ENCODE measurements around the gene EP400. TPM values are rescaled to one million over a fixed set of nuclear protein-coding genes. Genes with fewer than 3 reads are reported as not detected.

Gene EP400
- total and polyA plus RNA-seq, 2 of the 8 experiments (the other 6 are each of a cell fraction or from before 2014, with no cell fraction given) = 13.1 to 69.7 TPM

DNA sequence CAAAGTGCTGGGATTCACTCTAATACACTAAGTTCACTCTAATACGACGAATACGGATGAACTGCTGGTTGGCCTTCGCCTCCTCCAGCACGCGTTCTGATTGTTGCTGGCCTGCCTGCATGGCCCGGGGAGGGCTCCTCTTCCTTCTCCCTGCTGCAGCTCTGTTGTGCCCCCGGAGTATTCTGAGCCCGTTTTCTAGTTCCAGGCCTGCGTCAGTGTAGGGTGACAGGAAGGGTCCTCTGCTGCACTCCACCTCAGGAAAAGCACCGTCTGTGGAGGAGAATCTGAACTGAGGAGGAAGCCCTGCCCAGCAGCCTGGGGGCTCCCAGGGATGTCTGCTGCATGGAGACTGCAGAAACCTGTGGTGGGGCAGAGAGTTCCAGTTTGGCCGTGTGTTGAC, 150.0 kb downstream of the EP400 start:
- H3K4ac ChIP-seq (replicated peaks; ENCODE audit: insufficient read length, low read depth, low read length) = no peak overlapping the region
- no peak overlapping the region for H4K5ac ChIP-seq (ENCODE audit: insufficient read length, low read depth, low read length)
- no peak overlapping the region for H2AFZ ChIP-seq (ENCODE audit: low read length)
- no peaks in the 10 kb centered on the region for H3K23me2 ChIP-seq (ENCODE audit: low read depth, low read length)
- H4K8ac ChIP-seq (ENCODE audit: extremely low read depth, insufficient read depth, low read length) = no peak overlapping the region
- H3K23ac ChIP-seq (ENCODE audit: insufficient read length) = no peak overlapping the region
- H3K79me2 ChIP-seq (ENCODE audit: control insufficient read depth in 1 of 2, insufficient read depth in 2 of 2, low read length in 2 of 2) = peaks cover 0 to 18% of the 10 kb centered on the region in 2 experiments; a peak in 1 of 4 replicates
- POLR2A ChIA-PET (ENCODE audit: partially characterized antibody) = interaction anchor here (1.2 kb wide), 1 partner anchor 34 kb away, joined by 3 read pairs; no protein-coding TSS in a partner anchor
- no peaks in the 10 kb centered on the region; the same call in 1 of the 2 replicates for H3K79me1 ChIP-seq (ENCODE audit: low read depth, low read length)
- no peak overlapping the region for H3K27ac ChIP-seq (ENCODE audit: low read depth, low read length)
- no peak overlapping the region for H2BK20ac ChIP-seq (ENCODE audit: low read length)
- no peaks in the 10 kb centered on the region for H3K27me3 ChIP-seq (replicated peaks in 1 of 4; ENCODE audit: control insufficient read depth in 3 of 4, extremely low read depth in 1 of 4, insufficient read depth in 3 of 4, low read length in 3 of 4)
- no peak overlapping the region for H3K4me3 ChIP-seq (ENCODE audit: extremely low read depth in 1 of 4, insufficient read depth in 2 of 4, low read depth in 3 of 4, low read length in 4 of 4)
- TF ChIP-seq POU5F1 (IDR thresholded peaks at IDR 0.05; ENCODE audit: low read depth, low read length) = no peak
- TF ChIP-seq SP1 (IDR thresholded peaks at IDR 0.05; ENCODE audit: low read depth, low read length) = no peak
- TF ChIP-seq POLR2A (IDR thresholded peaks at IDR 0.05; ENCODE audit: control extremely low read depth in 1 of 2, low read depth in 2 of 2, low read length in 2 of 2) = no peak
- TF ChIP-seq EZH2 (IDR thresholded peaks at IDR 0.05; ENCODE audit: low read depth, low read length, severe bottlenecking) = no peak
- TF ChIP-seq RBBP5 (IDR thresholded peaks at IDR 0.05; ENCODE audit: borderline replicate concordance, low read depth, low read length) = no peak
- FAIRE-seq (no peak), DNase-seq (ENCODE audit: low read depth in 1 of 2, low spot score in 2 of 2) (no peak)
- H2BK120ac ChIP-seq (replicated peaks; ENCODE audit: low read depth, low read length) = no peak overlapping the region
- H2BK5ac ChIP-seq (ENCODE audit: low read depth, low read length) = no peak overlapping the region
- H3K56ac ChIP-seq (replicated peaks; ENCODE audit: insufficient read length, low read depth, low read length) = no peak overlapping the region
- H3K4me2 ChIP-seq (ENCODE audit: insufficient read depth in 1 of 2, low read depth in 2 of 2, low read length in 2 of 2) = no peak overlapping the region
- H3K36me3 ChIP-seq (ENCODE audit: control insufficient read depth in 2 of 4, insufficient read depth in 4 of 4, low read length in 3 of 4) = no peaks in the 10 kb centered on the region; a peak in 1 of 8 replicates
- no peak overlapping the region for H2BK12ac ChIP-seq (ENCODE audit: low read depth, low read length)
- no peak overlapping the region for H4K91ac ChIP-seq (replicated peaks; ENCODE audit: insufficient read length, low read length)
- H2BK15ac ChIP-seq (ENCODE audit: low read length) = no peak overlapping the region
- WGBS, 2 experiments (ENCODE audit: extremely low coverage in 1 of 2, insufficient coverage in 1 of 2, insufficient read length in 1 of 2, insufficient replicate concordance in 2 of 2, low coverage in 1 of 2, low lambda C conversion rate in 2 of 2, missing lambda C conversion rate in 1 of 2) = 94% methylated on average over 9 of the region's 12 CpGs; no CpG with 5 or more reads in 1 of the 2 experiments
- H3K14ac ChIP-seq (ENCODE audit: insufficient read length) = no peak overlapping the region
- CTCF ChIA-PET (ENCODE audit: partially characterized antibody) = no interaction called here
- H3K9ac ChIP-seq (replicated peaks in 1 of 4; ENCODE audit: extremely low read depth in 1 of 4, low read depth in 3 of 4, low read length in 3 of 4) = no peak overlapping the region
- H3K4me1 ChIP-seq (replicated peaks in 1 of 4; ENCODE audit: control insufficient read depth in 3 of 4, insufficient read depth in 4 of 4, low read length in 3 of 4) = peaks cover 0 to 11% (median 3%) of the 10 kb centered on the region in 4 experiments; a peak in 4 of 7 replicates
- peaks cover 8 to 16% of the 10 kb centered on the region in 2 experiments for H4K20me1 ChIP-seq (replicated peaks in 1 of 2; ENCODE audit: control insufficient read depth in 1 of 2, insufficient read depth in 2 of 2, low read length in 2 of 2)
- no peak overlapping the region for H3K18ac ChIP-seq (ENCODE audit: extremely low read depth, low read length)
- H2AK5ac ChIP-seq (ENCODE audit: low read depth, low read length) = no peak overlapping the region
- H3K9me3 ChIP-seq (ENCODE audit: insufficient read depth in 2 of 2, low read depth in 1 of 2, low read length in 1 of 2) = no peaks in the 10 kb centered on the region

Measured in H1 (cell line).